HG03354 (cell line): ENCODE results near the gene DVL3.
"Not testable (repeated sequence)": the region's sequence is repeated elsewhere in the genome, so short reads cannot be mapped to it uniquely, and the experiment has no call there.

Experiments used
- ATAC-seq: cut with Tn5 transposase; IDR thresholded peaks from one replicate; pipeline ENCODE4 v1.9.1; 2021; ENCODE audit warnings: mild to moderate bottlenecking; ENCODE audit not compliant: unreplicated experiment, poor library complexity, severe bottlenecking

DVL3 gene

GRCh38 chr3:184154885-184155643, at the start of gene DVL3:
Gene DVL3, plus strand, starts transcription at chr3:184155377. Its CDS starts 259 bp downstream, at chr3:184155636.
- peak; percentile 78 for ATAC-seq

DNA sequence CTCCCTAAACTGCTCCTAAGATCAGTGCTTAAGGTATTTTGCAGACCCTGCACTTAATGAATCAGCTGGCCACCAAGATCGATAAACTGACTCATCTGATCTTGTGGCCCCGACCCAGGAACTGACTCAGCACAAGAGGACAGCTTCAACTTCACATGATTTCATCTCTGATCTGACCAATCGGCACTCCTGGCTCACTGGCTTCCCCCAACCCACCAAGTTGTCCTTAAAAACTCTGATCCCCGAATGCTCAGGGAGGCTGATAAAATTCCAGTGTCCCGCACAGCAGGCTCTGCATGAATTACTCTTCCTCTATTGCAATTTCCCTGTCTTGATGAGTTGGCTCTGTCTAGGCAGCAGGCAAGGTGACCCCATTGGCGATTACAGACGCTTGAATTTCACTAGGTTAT, 44.9 kb upstream of the DVL3 start:
- no peak for ATAC-seq

DNA sequence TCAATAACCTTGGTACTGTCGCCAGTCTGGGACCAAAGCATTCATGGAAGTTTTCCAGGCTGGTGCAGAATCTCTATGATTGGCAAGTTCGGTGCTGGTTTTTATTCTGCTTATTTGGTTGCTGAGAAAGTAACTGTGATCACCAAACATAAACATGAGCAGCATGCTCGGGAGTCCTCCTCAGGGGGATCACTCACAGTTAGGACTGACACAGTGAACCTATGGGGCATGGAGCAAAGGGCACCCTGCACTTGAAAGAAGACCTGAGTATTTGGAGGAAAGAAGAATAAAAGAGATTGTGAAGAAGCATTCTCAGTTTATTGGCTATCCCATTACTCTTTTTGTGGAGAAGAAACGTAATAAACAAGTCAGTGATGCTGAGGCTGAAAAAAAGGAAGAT, 39.2 kb upstream of the DVL3 start:
- no peak for ATAC-seq

DNA sequence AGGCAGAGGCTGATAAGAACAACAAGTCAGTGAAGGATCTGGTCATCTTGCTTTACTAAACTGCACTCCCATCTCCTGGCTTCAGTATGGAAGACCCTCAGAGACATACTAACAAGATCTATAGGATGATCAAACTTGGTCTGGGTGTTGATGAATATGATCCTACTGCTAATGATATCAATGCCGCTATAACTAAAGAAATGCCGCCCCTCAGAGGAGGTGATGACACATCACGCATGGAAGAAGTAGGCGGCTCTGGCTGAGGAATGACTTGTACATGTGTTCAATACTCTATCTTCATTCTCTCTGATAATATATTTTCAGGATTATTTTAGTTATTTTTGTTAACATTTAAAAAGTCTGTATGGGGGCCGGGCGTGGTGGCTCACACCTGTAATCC, 37.5 kb upstream of the DVL3 start:
- ATAC-seq: no peak

- not testable (repeated sequence) for ATAC-seq
Observed at GRCh38 chr3:184121031-184121430, 34.1 kb upstream of the DVL3 start.

DNA sequence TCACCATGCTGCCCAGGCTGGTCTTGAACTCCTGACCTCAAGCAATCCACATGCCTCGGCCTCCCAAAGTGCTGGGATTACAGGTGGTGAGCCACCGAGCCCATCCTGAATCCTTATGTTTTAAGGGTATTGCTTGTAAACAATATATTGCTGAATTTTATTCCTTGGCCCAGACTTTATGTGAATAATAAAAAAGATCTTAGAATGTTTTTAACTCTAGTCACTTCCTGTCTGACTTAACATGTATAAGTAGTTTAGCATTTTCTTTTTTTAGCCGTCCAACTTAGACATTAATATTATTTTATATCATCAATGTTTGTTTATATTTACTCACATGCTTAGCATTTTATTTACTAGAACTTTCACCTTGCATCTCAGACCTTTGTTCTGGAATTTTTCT, 29.2 kb upstream of the DVL3 start:
- ATAC-seq: no peak

DNA sequence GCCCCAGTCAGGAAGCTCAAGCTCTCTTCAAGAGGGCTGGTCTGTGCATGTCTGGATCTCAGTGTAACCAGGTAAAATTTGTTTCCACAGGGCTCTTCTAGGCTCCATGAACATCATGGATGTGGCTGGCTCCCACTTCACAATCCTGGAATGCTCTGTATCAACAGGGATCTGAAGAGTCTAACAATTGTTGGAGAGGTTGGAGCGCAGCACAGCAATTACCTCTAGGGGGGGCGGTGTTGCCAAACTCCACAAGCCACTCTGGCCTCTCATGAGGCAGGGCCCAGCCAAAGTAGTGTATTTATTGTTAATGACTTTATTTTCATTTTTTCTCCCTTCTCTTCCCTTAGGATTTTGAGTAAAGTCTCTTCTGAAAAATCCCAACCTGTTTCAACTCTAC, 26.2 kb upstream of the DVL3 start:
- no peak for ATAC-seq

DNA sequence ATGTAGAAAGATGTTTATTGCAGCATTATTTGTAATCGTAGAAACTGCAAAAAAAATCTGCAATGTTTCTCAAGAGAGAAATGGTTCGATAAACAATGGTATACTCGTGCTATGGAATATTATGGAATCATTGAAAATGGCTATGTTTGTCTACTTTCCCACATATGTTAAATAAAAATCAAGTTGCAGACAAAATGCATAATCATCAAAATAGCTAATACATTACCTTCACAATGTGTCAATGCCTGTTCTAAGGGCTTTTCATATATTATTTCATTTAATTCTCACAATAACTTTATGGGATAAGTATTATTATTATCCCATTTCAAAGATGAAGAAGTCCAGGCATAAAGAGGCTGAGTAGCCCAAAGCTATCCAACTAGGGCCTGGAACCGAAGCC, 22.2 kb upstream of the DVL3 start:
- no peak for ATAC-seq

GRCh38 chr3:184133840-184134745, 21.1 kb upstream of the DVL3 start:
- peak; percentile 41 for ATAC-seq

- ATAC-seq: peak; percentile 13
Observed at GRCh38 chr3:184134746-184135148, 20.4 kb upstream of the DVL3 start.

DNA sequence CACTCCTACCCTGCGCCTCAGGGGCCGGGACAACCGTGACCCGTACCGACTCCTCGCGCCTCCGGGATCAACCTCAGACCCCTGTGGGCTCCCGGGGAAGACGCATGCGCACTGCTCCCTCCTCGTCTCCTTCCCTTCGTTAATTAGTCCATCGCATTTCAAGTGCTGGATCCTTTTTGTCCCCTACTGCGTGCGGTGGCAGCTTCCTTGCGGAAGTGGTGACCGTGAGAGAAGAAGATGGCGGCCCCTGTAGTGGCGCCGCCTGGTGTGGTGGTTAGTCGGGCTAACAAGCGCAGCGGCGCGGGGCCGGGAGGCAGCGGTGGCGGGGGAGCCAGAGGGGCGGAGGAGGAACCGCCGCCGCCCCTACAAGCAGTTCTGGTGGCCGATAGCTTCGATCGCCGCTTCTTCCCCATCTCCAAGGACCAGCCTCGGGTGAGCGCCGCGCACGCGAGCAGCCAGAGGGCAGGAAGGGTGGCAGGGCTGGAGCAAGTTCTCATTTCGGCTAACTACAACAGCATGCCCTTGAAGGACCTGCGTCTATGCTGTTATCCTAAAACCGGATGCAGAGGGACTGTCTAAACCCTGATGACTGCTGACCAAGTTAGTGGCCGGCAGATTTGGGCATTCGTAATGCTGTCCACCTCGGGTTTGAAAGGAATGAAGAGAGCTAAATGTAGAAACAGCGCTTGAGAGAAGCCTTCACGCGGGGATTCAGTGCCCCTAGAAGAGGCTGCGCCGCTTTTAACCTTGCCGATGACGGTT, 19.8 kb upstream of the DVL3 start, which contains the start of gene EIF2B5:
Gene EIF2B5, plus strand, starts transcription at position 210 of the 762 bp plus-strand sequence. Its CDS starts 28 bp downstream, at position 238.
- peak; percentile 86 for ATAC-seq

DNA sequence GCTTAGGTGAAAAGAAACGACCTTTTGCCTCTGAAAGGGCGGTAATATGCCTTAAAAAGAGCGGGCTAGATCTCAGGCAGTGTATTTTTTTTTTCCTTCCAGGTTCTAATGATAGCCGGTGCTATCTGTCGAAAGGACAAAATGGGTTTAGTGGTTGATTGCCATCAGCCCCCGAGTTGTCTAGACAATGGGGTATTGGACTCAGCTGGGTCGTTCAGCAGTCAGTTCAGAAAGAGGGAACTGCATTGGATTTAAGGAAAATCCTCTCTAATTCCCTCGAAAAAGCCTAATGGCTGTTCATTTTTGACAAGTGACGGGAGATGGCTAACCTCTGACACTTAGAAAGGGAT, 19.3 kb upstream of the DVL3 start:
- ATAC-seq: peak; percentile 2

DNA sequence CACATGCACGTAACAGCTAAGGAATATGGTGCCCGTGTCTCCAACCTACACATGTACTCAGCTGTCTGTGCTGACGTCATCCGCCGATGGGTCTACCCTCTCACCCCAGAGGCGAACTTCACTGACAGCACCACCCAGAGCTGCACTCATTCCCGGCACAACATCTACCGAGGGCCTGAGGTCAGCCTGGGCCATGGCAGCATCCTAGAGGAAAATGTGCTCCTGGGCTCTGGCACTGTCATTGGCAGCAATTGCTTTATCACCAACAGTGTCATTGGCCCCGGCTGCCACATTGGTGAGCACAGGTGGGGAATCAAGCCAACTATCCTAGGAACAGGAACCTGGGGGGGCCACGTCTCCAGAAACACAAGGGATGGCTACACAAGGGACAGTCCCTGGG, 14.7 kb upstream of the DVL3 start:
- ATAC-seq: no peak

DNA sequence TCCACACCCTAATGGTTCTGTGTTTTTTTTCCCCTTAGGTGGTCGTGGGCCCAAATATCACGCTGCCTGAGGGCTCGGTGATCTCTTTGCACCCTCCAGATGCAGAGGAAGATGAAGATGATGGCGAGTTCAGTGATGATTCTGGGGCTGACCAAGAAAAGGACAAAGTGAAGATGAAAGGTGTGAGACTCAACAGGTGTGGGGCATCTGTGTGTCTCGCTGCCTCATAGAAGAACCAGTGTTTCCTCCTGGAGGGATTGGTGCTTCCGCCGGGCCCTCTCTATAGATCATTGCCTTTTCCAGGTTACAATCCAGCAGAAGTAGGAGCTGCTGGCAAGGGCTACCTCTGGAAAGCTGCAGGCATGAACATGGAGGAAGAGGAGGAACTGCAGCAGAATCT, 13.0 kb upstream of the DVL3 start:
- ATAC-seq: no peak

DNA sequence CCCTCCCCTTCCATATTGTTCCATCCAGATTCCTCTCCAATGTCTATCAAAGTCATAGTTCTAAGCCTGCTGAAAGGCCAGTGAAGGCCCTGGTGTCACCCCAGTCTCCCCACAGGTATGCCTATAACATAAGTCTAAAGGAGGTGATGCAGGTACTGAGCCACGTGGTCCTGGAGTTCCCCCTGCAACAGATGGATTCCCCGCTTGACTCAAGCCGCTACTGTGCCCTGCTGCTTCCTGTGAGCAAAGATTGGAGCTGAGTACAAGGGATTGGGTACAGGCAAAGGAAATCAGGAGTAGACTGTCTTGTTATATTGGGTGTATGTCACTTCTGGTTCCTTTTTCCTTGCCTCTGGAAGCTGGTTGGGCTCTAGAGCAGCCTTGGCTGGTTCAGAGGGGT, 11.8 kb upstream of the DVL3 start:
- ATAC-seq: no peak

DNA sequence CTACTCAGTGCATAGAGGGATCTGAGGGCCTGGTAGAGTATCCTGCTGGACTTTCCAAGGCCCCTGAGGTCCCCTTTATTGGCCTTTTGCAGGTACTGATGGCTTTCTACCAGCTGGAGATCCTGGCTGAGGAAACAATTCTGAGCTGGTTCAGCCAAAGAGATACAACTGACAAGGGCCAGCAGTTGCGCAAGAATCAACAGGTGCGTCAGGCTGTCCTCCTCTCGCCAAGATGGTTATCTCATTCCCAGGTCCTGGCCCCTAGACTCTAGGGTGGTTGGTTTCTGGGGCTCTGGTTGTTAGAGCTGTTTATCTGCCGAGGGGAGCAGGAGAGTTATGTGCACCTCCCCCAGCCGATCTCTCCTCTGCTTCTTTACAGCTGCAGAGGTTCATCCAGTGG, 10.7 kb upstream of the DVL3 start:
- ATAC-seq: no peak

DNA sequence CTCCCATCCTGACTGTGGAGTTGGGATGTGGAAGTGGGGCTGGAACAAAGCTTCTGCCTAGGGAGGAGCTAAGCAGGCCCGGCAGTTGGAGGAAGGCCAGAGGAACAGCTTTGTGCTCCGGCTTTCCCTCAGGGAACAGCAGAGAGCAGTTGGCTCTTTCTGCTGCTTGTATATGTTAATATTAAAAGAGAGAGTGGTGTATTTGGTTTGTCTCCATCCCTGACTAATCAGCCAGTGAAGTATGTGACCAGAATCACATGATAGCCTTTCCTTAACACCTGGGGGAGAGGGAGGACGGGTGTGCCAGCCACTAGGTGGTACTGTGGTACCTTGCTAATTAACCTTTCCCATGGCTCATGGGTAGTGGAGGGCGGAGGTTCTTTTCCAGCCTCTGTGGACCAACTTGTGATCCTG, 10.1 kb upstream of the DVL3 start:
- ATAC-seq: no peak

DNA sequence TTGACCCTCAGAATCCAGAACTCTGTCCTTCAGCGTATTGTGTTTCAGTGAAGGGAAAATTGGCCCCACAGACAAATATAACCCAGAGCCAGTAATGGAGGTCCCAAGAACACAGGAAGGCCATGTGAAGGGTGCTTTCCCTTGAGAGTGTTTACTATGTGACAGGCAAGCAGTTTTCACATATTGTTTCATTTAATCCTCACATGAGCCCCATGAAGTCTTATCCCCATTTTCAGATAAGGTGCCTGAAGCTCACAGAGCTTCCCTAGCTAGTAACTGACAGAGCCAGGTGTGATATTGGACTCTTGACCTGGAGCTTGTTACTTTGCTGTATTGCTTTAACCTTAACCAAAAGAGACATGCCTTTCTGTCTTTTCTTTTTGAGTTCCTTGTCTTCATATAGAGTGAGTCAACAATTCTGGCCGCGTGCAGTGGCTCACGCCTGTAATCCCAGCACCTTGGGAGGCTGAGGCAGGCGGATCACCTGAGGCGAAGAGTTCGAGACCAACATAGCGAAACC, 9.4 kb upstream of the DVL3 start:
- ATAC-seq: no peak

DNA sequence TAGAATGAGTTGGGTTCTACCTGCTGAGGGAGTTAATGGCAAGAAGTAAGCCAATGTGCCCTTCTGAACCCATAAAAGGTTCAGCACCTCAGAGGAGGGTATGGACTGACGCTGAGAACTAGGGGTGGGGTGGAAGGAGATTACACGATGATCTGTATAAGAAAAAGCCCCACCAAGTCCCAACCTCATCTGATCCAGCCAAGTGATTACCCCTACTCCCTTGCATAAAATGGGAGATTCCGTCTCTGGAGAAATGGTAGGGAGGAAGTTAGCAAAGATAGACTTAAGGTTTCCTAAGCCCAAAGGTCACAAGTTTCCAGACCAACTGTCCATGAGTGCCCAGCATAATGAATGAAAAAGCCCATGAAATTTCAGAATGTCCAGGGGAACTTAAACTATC, 7.1 kb upstream of the DVL3 start:
- no peak for ATAC-seq

GRCh38 chr3:184149123-184149522, 6.1 kb upstream of the DVL3 start:
- ATAC-seq: no peak
